GM23338 (cell line): ENCODE data around the gene APOBEC2. TPM values are rescaled to one million over a fixed set of nuclear protein-coding genes. Genes with fewer than 3 reads are reported as not detected.
"Not testable (repeated sequence)": the region's sequence is repeated elsewhere in the genome, so short reads cannot be mapped to it uniquely, and the experiment has no call there.

Source experiments
- ATAC-seq: fragments of 200-7000 bp; cut with Tn5 transposase; 3 replicates; pipeline ENCODE4 v1.9.1; 2020
- DNase-seq: peaks from one replicate; pipeline ENCODE4 v3.0.0-alpha.2; 2015; ENCODE audit warnings: low spot score
- H2AFZ ChIP-seq: fragments of 200-600 bp; sonication (generic); 2 replicates; pipeline ENCODE4 v1.8.0; 2016; ENCODE audit warnings: antibody characterized with exemption, mild to moderate bottlenecking, moderate library complexity
- H3F3A ChIP-seq: fragments of 200-600 bp; sonication (generic); replicated peaks from 2 replicates; pipeline ENCODE4 v1.8.0; 2017; ENCODE audit warnings: antibody characterized with exemption, mixed run types, low read depth
- H3K27ac ChIP-seq: fragments of 200-600 bp; sonication (generic); 2 replicates; pipeline ENCODE4 v1.6.1; 2016; ENCODE audit warnings: low read depth
- H3K27me3 ChIP-seq: fragments of 200-600 bp; sonication (generic); 2 replicates; pipeline ENCODE4 v1.8.0; 2016; ENCODE audit warnings: mild to moderate bottlenecking, mixed run types, moderate library complexity; ENCODE audit not compliant: insufficient read depth
- H3K36me3 ChIP-seq: fragments of 200-600 bp; sonication (generic); 2 replicates; pipeline ENCODE4 v1.8.0; 2016; ENCODE audit warnings: mild to moderate bottlenecking; ENCODE audit not compliant: insufficient read depth
- H3K4me1 ChIP-seq: fragments of 200-600 bp; sonication (generic); 2 replicates; pipeline ENCODE4 v1.8.0; 2016; ENCODE audit warnings: mild to moderate bottlenecking, moderate library complexity; ENCODE audit not compliant: insufficient read depth
- H3K4me2 ChIP-seq: fragments of 200-600 bp; sonication (generic); 2 replicates; pipeline ENCODE4 v1.7.1; 2017; ENCODE audit warnings: mixed run types
- H3K4me3 ChIP-seq: fragments of 200-600 bp; sonication (generic); 2 replicates; pipeline ENCODE4 v1.6.1; 2016; ENCODE audit warnings: mixed run types
- H3K79me2 ChIP-seq: fragments of 200-600 bp; sonication (generic); replicated peaks from 2 replicates; pipeline ENCODE4 v1.8.0; 2017; ENCODE audit warnings: mild to moderate bottlenecking; ENCODE audit not compliant: insufficient read depth
- H3K9me2 ChIP-seq: fragments of 200-600 bp; sonication (generic); 2 replicates; pipeline ENCODE4 v1.8.0; 2017; ENCODE audit not compliant: insufficient read depth
- H4K20me1 ChIP-seq: fragments of 200-600 bp; sonication (generic); replicated peaks from 2 replicates; pipeline ENCODE4 v1.8.0; 2017; ENCODE audit warnings: mild to moderate bottlenecking; ENCODE audit not compliant: insufficient read depth
- H3K27ac Mint-ChIP-seq: 2 replicates; pipeline ENCODE4 v1.8.0; 2020; ENCODE audit warnings: inconsistent platforms, mild to moderate bottlenecking, moderate library complexity, mixed read lengths
- H3K27me3 Mint-ChIP-seq: 3 replicates; pipeline ENCODE4 v1.8.0; 2022; ENCODE audit warnings: low read depth, mild to moderate bottlenecking, moderate library complexity, mixed read lengths, inconsistent platforms; ENCODE audit not compliant: insufficient read depth, poor library complexity
- H3K36me3 Mint-ChIP-seq: 3 replicates; pipeline ENCODE4 v1.8.0; 2021; ENCODE audit warnings: low read depth, mild to moderate bottlenecking, inconsistent platforms, moderate library complexity, mixed read lengths
- H3K4me1 Mint-ChIP-seq: 3 replicates; pipeline ENCODE4 v1.8.0; 2020; ENCODE audit warnings: mild to moderate bottlenecking, inconsistent platforms, mixed read lengths
- H3K4me3 Mint-ChIP-seq: 3 replicates; pipeline ENCODE4 v1.8.0; 2021; ENCODE audit warnings: moderate library complexity, mild to moderate bottlenecking, inconsistent platforms, mixed read lengths
- H3K9me3 Mint-ChIP-seq: 3 replicates; pipeline ENCODE4 v1.8.0; 2020; ENCODE audit warnings: moderate library complexity, mild to moderate bottlenecking, inconsistent platforms, mixed read lengths
- CTCF ChIP-seq, 2 experiments: fragments of 200-600 bp in 1 of 2; sonication (generic) in 1 of 2; conservative IDR thresholded peaks; 2 replicates each; pipeline versions ENCODE4 v1.5.1 to v1.6.1; 2016 to 2017; ENCODE audit warnings: antibody characterized with exemption in 2 of 2, low read depth in 2 of 2, mild to moderate bottlenecking in 2 of 2, moderate library complexity in 1 of 2
- ETS1 ChIP-seq: IDR thresholded peaks from 2 replicates; pipeline ENCODE4 v1.6.1; 2016; ENCODE audit warnings: antibody characterized with exemption
- EZH2phosphoT487 ChIP-seq: fragments of 200-600 bp; sonication (generic); IDR thresholded peaks from one replicate; pipeline ENCODE4 v1.8.1; 2018; ENCODE audit warnings: antibody characterized with exemption; ENCODE audit not compliant: unreplicated experiment
- JUNB ChIP-seq: IDR thresholded peaks from one replicate; pipeline ENCODE4 v1.6.1; 2016; ENCODE audit warnings: antibody characterized with exemption; ENCODE audit not compliant: unreplicated experiment
- NANOG ChIP-seq: IDR thresholded peaks from 2 replicates; pipeline ENCODE4 v1.6.1; 2016; ENCODE audit warnings: antibody characterized with exemption, borderline replicate concordance
- REST ChIP-seq: IDR thresholded peaks from one replicate; pipeline ENCODE4 v1.6.1; 2018; ENCODE audit warnings: antibody characterized with exemption; ENCODE audit not compliant: unreplicated experiment
- STAT1 ChIP-seq: IDR thresholded peaks from one replicate; pipeline ENCODE4 v1.6.1; 2016; ENCODE audit warnings: antibody characterized with exemption; ENCODE audit not compliant: unreplicated experiment
- ZNF114 ChIP-seq: fragments of 250-450 bp; sonication (Bioruptor Pico); IDR thresholded peaks from 2 replicates; pipeline ENCODE4 v1.5.0; 2020; ENCODE audit warnings: mild to moderate bottlenecking, moderate library complexity
- ZNF462 ChIP-seq: fragments of 250-450 bp; sonication (Bioruptor Pico); IDR thresholded peaks from 2 replicates; pipeline ENCODE4 v1.5.0; 2020; ENCODE audit warnings: mild to moderate bottlenecking, moderate library complexity
- polyA plus RNA-seq: library from polyadenylated mRNA; unstranded; fragments of >200 nt; fragmentation: Nextera tagmentation; extraction: Ambion mirVana; gene quantifications from 2 replicates; pipeline ENCODE4 v1.2.1, GENCODE V29; 2016
- total RNA-seq: library from RNA; depleted of rRNA; stranded (reverse); fragments of >200 nt; shearing (Covaris generic); gene quantifications from 2 replicates; pipeline ENCODE4 v1.2.3, GENCODE V29; 2014

The APOBEC2 gene
- total and polyA plus RNA-seq, 2 experiments from 2014 or later = 2.4 TPM; not detected in 1

GRCh38 chr6:41014780-41015179 is 38.2 kb upstream of the APOBEC2 start:
- Mint-ChIP-seq H3K4me3 (no peak overlapping the region), H3K4me1 (no peaks in the 10 kb centered on the region; the same call in 2 of the 3 replicates), H3K36me3 (no peaks in the 10 kb centered on the region; the same call in 2 of the 3 replicates), H3K9me3 (no peaks in the 10 kb centered on the region; the same call in 1 of the 3 replicates), H3K27me3 (no peaks in the 10 kb centered on the region), H3K27ac (no peak overlapping the region)
- H3F3A ChIP-seq = no peaks in the 10 kb centered on the region
- H3K79me2 ChIP-seq = no peaks in the 10 kb centered on the region
- H3K36me3 ChIP-seq = no peaks in the 10 kb centered on the region
- TF ChIP-seq NANOG = no peak
- TF ChIP-seq REST = no peak
- TF ChIP-seq JUNB = no peak
- TF ChIP-seq STAT1 = no peak
- TF ChIP-seq ZNF462 (CRISPR knock-in tag) = no peak
- TF ChIP-seq ZNF114 (CRISPR knock-in tag) = no peak
- no peak for TF ChIP-seq CTCF (conservative IDR thresholded peaks at IDR 0.05; ENCODE audit: low read depth in 2 of 2)
- no peak for TF ChIP-seq EZH2phosphoT487
- TF ChIP-seq ETS1 = no peak
- no peak for DNase-seq
- ATAC-seq = no peak
- H3K4me2 ChIP-seq = no peak overlapping the region
- H3K4me1 ChIP-seq = no peaks in the 10 kb centered on the region
- H3K27ac ChIP-seq = no peak overlapping the region
- no peak overlapping the region for H3K4me3 ChIP-seq
- H3K27me3 ChIP-seq = no peaks in the 10 kb centered on the region
- H3K9me2 ChIP-seq = peaks cover 9% of the 10 kb centered on the region; the same call in 1 of the 2 replicates
- H2AFZ ChIP-seq = no peak overlapping the region
- H4K20me1 ChIP-seq = no peaks in the 10 kb centered on the region

- not testable (repeated sequence) for H3K4me1 Mint-ChIP-seq, ATAC-seq, H3K27me3 ChIP-seq, H3K4me1 ChIP-seq, H3F3A ChIP-seq, DNase-seq, H3K4me3 ChIP-seq, H3K27me3 Mint-ChIP-seq, H3K36me3 Mint-ChIP-seq, H3K27ac Mint-ChIP-seq, H3K4me3 Mint-ChIP-seq, H3K9me2 ChIP-seq, H4K20me1 ChIP-seq, H3K36me3 ChIP-seq, H3K9me3 Mint-ChIP-seq, H3K79me2 ChIP-seq, H3K27ac ChIP-seq, H2AFZ ChIP-seq, H3K4me2 ChIP-seq
These were observed 37.1 kb upstream of the APOBEC2 start for GRCh38 chr6:41015860-41016259.
